GM06990 (cell line): ENCODE results near the gene TOR3A.

ENCODE experiments used
- DNase-seq: peaks from one replicate; pipeline ENCODE4 v3.0.0-alpha.2; 2011; ENCODE audit not compliant: insufficient read length; ENCODE audit errors: extremely low read depth
- H3K27me3 ChIP-seq: replicated peaks from 2 replicates; pipeline ENCODE4 v1.6.0; 2011; ENCODE audit warnings: low read length; ENCODE audit not compliant: control insufficient read depth, insufficient read depth
- H3K36me3 ChIP-seq: 2 replicates; pipeline ENCODE4 v1.5.1; 2011; ENCODE audit warnings: low read length; ENCODE audit not compliant: control insufficient read depth, insufficient read depth
- H3K4me3 ChIP-seq: replicated peaks from 2 replicates; pipeline ENCODE4 v1.5.1; 2011; ENCODE audit warnings: low read depth, mild to moderate bottlenecking, control low read depth, low read length
- CTCF ChIP-seq: IDR thresholded peaks from 2 replicates; pipeline ENCODE4 v1.5.1; 2011; ENCODE audit warnings: low read length, control low read depth, mild to moderate bottlenecking, inconsistent platforms; ENCODE audit not compliant: insufficient read depth, poor library complexity, severe bottlenecking

TOR3A gene

GRCh38 chr1:179121159-179121938 lies 39.5 kb downstream of the TOR3A start:
- Histone ChIP-seq H3K27me3 (no peaks in the 10 kb centered on the region), H3K4me3 (no peak overlapping the region), H3K36me3 (peaks cover 2% of the 10 kb centered on the region)
- peak; percentile 61 for TF ChIP-seq CTCF
- no peak for DNase-seq

DNA sequence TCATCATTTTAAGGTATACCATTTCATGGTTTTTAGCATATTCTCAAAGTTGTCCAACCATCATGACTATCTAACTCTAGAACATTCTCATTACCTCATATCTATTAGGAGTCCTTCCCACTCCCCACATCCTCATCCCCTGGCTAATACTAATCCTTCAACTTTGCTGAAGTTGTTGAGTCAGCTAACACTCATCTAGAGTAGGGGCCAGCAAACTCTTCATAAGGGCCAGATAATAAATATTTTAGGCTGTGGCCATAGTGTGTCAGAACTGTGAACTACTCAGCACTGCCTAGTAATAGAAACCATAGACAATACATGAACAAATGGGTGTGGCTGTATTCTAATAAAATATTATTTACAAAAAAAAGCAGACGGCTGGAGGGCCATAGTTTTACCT lies 43.0 kb downstream of the TOR3A start:
- DNase-seq, result no peak
- Histone ChIP-seq H3K36me3 (no peaks in the 10 kb centered on the region), H3K4me3 (no peak overlapping the region), H3K27me3 (no peaks in the 10 kb centered on the region)
- TF ChIP-seq CTCF, result no peak

DNA sequence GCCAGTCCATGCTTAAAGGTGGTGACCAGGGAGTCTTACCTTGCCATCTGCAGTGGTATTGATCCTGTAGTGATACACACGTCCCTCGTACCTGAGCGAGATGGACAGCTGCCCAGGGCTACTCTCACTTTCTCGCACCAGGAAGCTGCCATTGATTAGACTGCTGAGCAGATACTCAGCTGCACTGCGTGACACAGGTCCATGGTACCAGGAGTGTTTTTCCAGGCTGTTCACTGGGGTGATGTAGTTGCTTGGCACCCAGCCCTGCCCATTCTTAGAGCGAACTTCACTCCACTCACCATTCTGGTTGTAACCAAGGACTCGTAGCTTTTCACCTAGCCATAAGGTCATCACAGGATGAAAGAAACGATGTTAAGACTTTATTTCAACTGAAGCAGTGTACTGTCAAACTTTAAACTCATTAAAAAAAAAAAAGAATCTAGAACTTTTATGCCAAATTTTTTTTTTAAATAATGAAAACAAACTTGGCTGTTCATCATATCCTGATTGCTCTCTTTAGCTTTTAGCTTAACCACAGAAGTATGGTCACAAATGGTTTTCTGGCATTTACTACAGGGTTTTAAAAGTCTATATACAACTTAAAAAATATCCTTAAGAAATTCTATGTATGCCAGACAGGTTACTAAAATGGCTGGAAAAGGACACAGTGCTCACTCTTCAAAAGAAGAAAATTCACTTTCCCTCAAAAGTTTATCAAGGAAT lies 44.6 kb downstream of the TOR3A start:
- Histone ChIP-seq H3K27me3 (no peaks in the 10 kb centered on the region), H3K4me3 (no peak overlapping the region), H3K36me3 (no peaks in the 10 kb centered on the region)
- DNase-seq, result no peak
- TF ChIP-seq CTCF, result no peak

GRCh38 chr1:179127163-179127895 lies 45.5 kb downstream of the TOR3A start:
- TF ChIP-seq CTCF, result no peak
- Histone ChIP-seq H3K36me3 (no peaks in the 10 kb centered on the region), H3K4me3 (no peak overlapping the region), H3K27me3 (no peaks in the 10 kb centered on the region)
- no peak for DNase-seq

- no peak for DNase-seq
- Histone ChIP-seq H3K4me3 (no peak overlapping the region), H3K36me3 (no peaks in the 10 kb centered on the region), H3K27me3 (no peaks in the 10 kb centered on the region)
- TF ChIP-seq CTCF, result no peak
Observed at GRCh38 chr1:179128520-179128919, 46.6 kb downstream of the TOR3A start.
